Ishikawa (cell line): ENCODE data around the gene CLDN6.

Experiments used
- CEBPB ChIP-seq: IDR thresholded peaks from 2 replicates; pipeline ENCODE4 v1.6.1; 2012
- EP300 ChIP-seq: IDR thresholded peaks from 2 replicates; pipeline ENCODE4 v1.6.1; 2012; ENCODE audit warnings: borderline replicate concordance
- TAF1 ChIP-seq: IDR thresholded peaks from 2 replicates; pipeline ENCODE4 v1.6.1; 2012; ENCODE audit warnings: low read depth, mild to moderate bottlenecking

- TF ChIP-seq TAF1 (no peak), EP300 (no peak), CEBPB (no peak)
Measured at GRCh38 chr16:3013491-3013951, 4.5 kb downstream of the CLDN6 start.
